ENCODE results near the gene OR6S1. TPM values are rescaled to one million over a fixed set of nuclear protein-coding genes. Genes with fewer than 3 reads are reported as not detected.

Gene OR6S1
- total and polyA plus RNA-seq, 2 of the 8 experiments (the other 6 are each of a cell fraction or from before 2014, with no cell fraction given), result not detected

GRCh38 chr14:20662968-20663732, 21.7 kb upstream of the OR6S1 start:
- Histone ChIP-seq H4K20me1 (replicated peaks in 1 of 2; ENCODE audit: control insufficient read depth in 1 of 2, insufficient read depth in 2 of 2, low read length in 2 of 2) (no peaks in the 10 kb centered on the region), H3K27me3 (replicated peaks in 1 of 4; ENCODE audit: control insufficient read depth in 3 of 4, extremely low read depth in 1 of 4, insufficient read depth in 3 of 4, low read length in 3 of 4) (peaks cover 0 to 3% (median 0%) of the 10 kb centered on the region in 4 experiments; a peak in 1 of 7 replicates), H3K56ac (replicated peaks; ENCODE audit: insufficient read length, low read depth, low read length) (no peak overlapping the region), H3K18ac (ENCODE audit: extremely low read depth, low read length) (no peak overlapping the region), H3K9me3 (ENCODE audit: insufficient read depth in 2 of 2, low read depth in 1 of 2, low read length in 1 of 2) (no peaks in the 10 kb centered on the region), H3K9ac (replicated peaks in 1 of 4; ENCODE audit: extremely low read depth in 1 of 4, low read depth in 3 of 4, low read length in 3 of 4) (peak overlapping the region in 2 of 4 experiments; percentile 8 to 28; a peak in 2 of 7 replicates), H2AFZ (ENCODE audit: low read length) (peak overlapping the region; percentile 97), H4K5ac (ENCODE audit: insufficient read length, low read depth, low read length) (no peak overlapping the region), H3K23ac (ENCODE audit: insufficient read length) (no peak overlapping the region), H2AK5ac (ENCODE audit: low read depth, low read length) (no peak overlapping the region), H2BK15ac (ENCODE audit: low read length) (no peak overlapping the region), H3K4me3 (ENCODE audit: extremely low read depth in 1 of 4, insufficient read depth in 2 of 4, low read depth in 3 of 4, low read length in 4 of 4) (peak overlapping the region; percentile 70 to 89 (median 84)), H2BK5ac (ENCODE audit: low read depth, low read length) (0 out of 2 replicates have a peak overlapping the region, but pooled peaks have one; percentile 26), H4K91ac (replicated peaks; ENCODE audit: insufficient read length, low read length) (no peak overlapping the region), H3K4ac (replicated peaks; ENCODE audit: insufficient read length, low read depth, low read length) (no peak overlapping the region), H2BK20ac (ENCODE audit: low read length) (no peak overlapping the region), H3K79me2 (ENCODE audit: control insufficient read depth in 1 of 2, insufficient read depth in 2 of 2, low read length in 2 of 2) (no peaks in the 10 kb centered on the region), H3K4me1 (replicated peaks in 1 of 4; ENCODE audit: control insufficient read depth in 3 of 4, insufficient read depth in 4 of 4, low read length in 3 of 4) (peaks cover 0 to 1% (median under 1%) of the 10 kb centered on the region in 4 experiments; a peak in 4 of 7 replicates), H3K23me2 (ENCODE audit: low read depth, low read length) (peaks cover 8% of the 10 kb centered on the region), H2BK12ac (ENCODE audit: low read depth, low read length) (no peak overlapping the region), H3K4me2 (ENCODE audit: insufficient read depth in 1 of 2, low read depth in 2 of 2, low read length in 2 of 2) (peak overlapping the region; percentile 81 to 95), H3K14ac (ENCODE audit: insufficient read length) (no peak overlapping the region), H2BK120ac (replicated peaks; ENCODE audit: low read depth, low read length) (no peak overlapping the region), H3K79me1 (ENCODE audit: low read depth, low read length) (no peaks in the 10 kb centered on the region), H3K27ac (ENCODE audit: low read depth, low read length) (no peak overlapping the region), H3K36me3 (ENCODE audit: control insufficient read depth in 2 of 4, insufficient read depth in 4 of 4, low read length in 3 of 4) (no peaks in the 10 kb centered on the region), H4K8ac (ENCODE audit: extremely low read depth, insufficient read depth, low read length) (no peak overlapping the region)
- FAIRE-seq (peak; percentile 85), DNase-seq (ENCODE audit: low read depth in 1 of 2, low spot score in 2 of 2) (peak; percentile 96)
- WGBS, 2 experiments (ENCODE audit: extremely low coverage in 1 of 2, insufficient coverage in 1 of 2, insufficient read length in 1 of 2, insufficient replicate concordance in 2 of 2, low coverage in 1 of 2, low lambda C conversion rate in 2 of 2, missing lambda C conversion rate in 1 of 2), result 3% methylated on average over 29 of the region's 31 CpGs; no CpG with 5 or more reads in 1 of the 2 experiments
- ChIA-PET POLR2A (ENCODE audit: partially characterized antibody) (interaction anchor here (0.6 to 1.4 kb wide), 4 partner anchors 12 to 45 kb away, joined by 3 to 7 read pairs (median 3); partner anchors contain the start of gene RNASE4), CTCF (ENCODE audit: partially characterized antibody) (interaction anchor here (1.0 to 11.5 kb wide), 6 partner anchors 8 to 193 kb away, joined by 3 to 282 read pairs (median 8); partner anchors contain the start of genes ANG and RNASE4)
- no peak for TF ChIP-seq NANOG (IDR thresholded peaks at IDR 0.05; ENCODE audit: insufficient read depth, low read depth, low read length, poor library complexity, severe bottlenecking)
- TF ChIP-seq BRCA1 (IDR thresholded peaks at IDR 0.05; ENCODE audit: low read depth, low read length), result no peak
- no peak for TF ChIP-seq GABPA (IDR thresholded peaks at IDR 0.05; ENCODE audit: borderline replicate concordance, insufficient read depth, low read length)
- TF ChIP-seq TAF1 (IDR thresholded peaks at IDR 0.05; ENCODE audit: low read depth, low read length), result no peak
- TF ChIP-seq MAFK (IDR thresholded peaks at IDR 0.05; ENCODE audit: low read depth, low read length), result peak; percentile 77; the same call in 1 of the 2 replicates
- TF ChIP-seq KDM1A (IDR thresholded peaks at IDR 0.05; ENCODE audit: borderline replicate concordance, low read length), result peak; percentile 70; the same call in 1 of the 2 replicates
- peak; percentile 57 to 86 (median 83) for TF ChIP-seq CTCF (IDR thresholded peaks at IDR 0.05; ENCODE audit: control extremely low read depth in 1 of 3, insufficient read depth in 1 of 3, low read depth in 1 of 3, low read length in 3 of 3)
- TF ChIP-seq HDAC2 (IDR thresholded peaks at IDR 0.05; ENCODE audit: borderline replicate concordance in 1 of 2, low read depth in 2 of 2, low read length in 2 of 2), result no peak
